Effector memory CD4-positive, alpha-beta T cell (primary cell): ENCODE measurements around the gene GLI1.
A peak's percentile ranks its signal among the peaks of the same experiment; 100 is the strongest.
"Not testable (repeated sequence)": the region's sequence is repeated elsewhere in the genome, so short reads cannot be mapped to it uniquely, and the experiment has no call there.

Experiments used
- DNase-seq, 3 donors: peaks; one replicate each; pipeline ENCODE4 v3.0.0-alpha.2; 2020
- H3K27ac ChIP-seq: 2 replicates; pipeline ENCODE4 v1.7.0; 2013; ENCODE audit warnings: mild to moderate bottlenecking, low read length, moderate library complexity; ENCODE audit not compliant: insufficient read depth, poor library complexity, severe bottlenecking
- H3K27me3 ChIP-seq: replicated peaks from 2 replicates; pipeline ENCODE4 v1.7.0; 2013; ENCODE audit warnings: mild to moderate bottlenecking, low read length; ENCODE audit not compliant: insufficient read depth, control insufficient read depth, poor library complexity, severe bottlenecking
- H3K36me3 ChIP-seq: 2 replicates; pipeline ENCODE4 v1.7.0; 2013; ENCODE audit warnings: mild to moderate bottlenecking, low read length, moderate library complexity; ENCODE audit not compliant: control insufficient read depth, insufficient read depth
- H3K4me1 ChIP-seq: 2 replicates; pipeline ENCODE4 v1.7.0; 2013; ENCODE audit warnings: low read length, mild to moderate bottlenecking; ENCODE audit not compliant: control insufficient read depth, insufficient read depth, poor library complexity, severe bottlenecking
- H3K4me3 ChIP-seq: 2 replicates; pipeline ENCODE4 v1.7.0; 2013; ENCODE audit warnings: low read length, low read depth, mild to moderate bottlenecking; ENCODE audit not compliant: insufficient read depth, poor library complexity, severe bottlenecking
- H3K9me3 ChIP-seq: 2 replicates; pipeline ENCODE4 v1.7.0; 2013; ENCODE audit warnings: mild to moderate bottlenecking, low read length, moderate library complexity; ENCODE audit not compliant: control insufficient read depth

GLI1 gene

GRCh38 chr12:57497223-57498131, 37.9 kb downstream of the GLI1 start:
- H3K36me3 ChIP-seq = peaks cover 46% of the 10 kb centered on the region
- H3K27ac ChIP-seq = no peak overlapping the region
- H3K4me3 ChIP-seq = no peak overlapping the region
- H3K9me3 ChIP-seq = no peaks in the 10 kb centered on the region
- no peaks in the 10 kb centered on the region for H3K4me1 ChIP-seq
- H3K27me3 ChIP-seq = no peaks in the 10 kb centered on the region
- no peak for DNase-seq

- peaks cover 42% of the 10 kb centered on the region for H3K36me3 ChIP-seq
- H3K27me3 ChIP-seq = no peaks in the 10 kb centered on the region
- no peak overlapping the region for H3K4me3 ChIP-seq
- no peaks in the 10 kb centered on the region for H3K9me3 ChIP-seq
- no peak overlapping the region for H3K27ac ChIP-seq
- no peaks in the 10 kb centered on the region for H3K4me1 ChIP-seq
- no peak for DNase-seq
Measured at GRCh38 chr12:57498132-57498502, 38.5 kb downstream of the GLI1 start.

GRCh38 chr12:57498571-57498970, 39.0 kb downstream of the GLI1 start:
- no peak for DNase-seq

GRCh38 chr12:57500213-57500612, 40.6 kb downstream of the GLI1 start:
- H3K27me3 ChIP-seq = no peaks in the 10 kb centered on the region
- no peaks in the 10 kb centered on the region for H3K4me1 ChIP-seq
- peaks cover 56% of the 10 kb centered on the region for H3K36me3 ChIP-seq
- no peaks in the 10 kb centered on the region for H3K9me3 ChIP-seq
- no peak overlapping the region for H3K4me3 ChIP-seq
- no peak overlapping the region for H3K27ac ChIP-seq
- DNase-seq = no peak

More at GRCh38 chr12:57498571-57498970, 39.0 kb downstream of the GLI1 start:
- H3K27me3 ChIP-seq = no peaks in the 10 kb centered on the region
- peaks cover 42% of the 10 kb centered on the region for H3K36me3 ChIP-seq
- H3K4me3 ChIP-seq = no peak overlapping the region
- no peaks in the 10 kb centered on the region for H3K4me1 ChIP-seq
- no peak overlapping the region for H3K27ac ChIP-seq
- H3K9me3 ChIP-seq = no peaks in the 10 kb centered on the region

- H3K27me3 ChIP-seq = not testable (repeated sequence)
Measured at GRCh38 chr12:57502311-57502969, 42.9 kb downstream of the GLI1 start.

GRCh38 chr12:57506541-57506940, 47.0 kb downstream of the GLI1 start:
- H3K4me3 ChIP-seq, DNase-seq, H3K4me1 ChIP-seq, H3K27me3 ChIP-seq, H3K9me3 ChIP-seq, H3K27ac ChIP-seq: not testable (repeated sequence)
- H3K36me3 ChIP-seq = peaks cover 31% of the 10 kb centered on the region

More at GRCh38 chr12:57502311-57502969, 42.9 kb downstream of the GLI1 start:
- not testable (repeated sequence) for H3K4me3 ChIP-seq, H3K27ac ChIP-seq, DNase-seq, H3K4me1 ChIP-seq, H3K9me3 ChIP-seq
- peaks cover 55% of the 10 kb centered on the region for H3K36me3 ChIP-seq

DNA sequence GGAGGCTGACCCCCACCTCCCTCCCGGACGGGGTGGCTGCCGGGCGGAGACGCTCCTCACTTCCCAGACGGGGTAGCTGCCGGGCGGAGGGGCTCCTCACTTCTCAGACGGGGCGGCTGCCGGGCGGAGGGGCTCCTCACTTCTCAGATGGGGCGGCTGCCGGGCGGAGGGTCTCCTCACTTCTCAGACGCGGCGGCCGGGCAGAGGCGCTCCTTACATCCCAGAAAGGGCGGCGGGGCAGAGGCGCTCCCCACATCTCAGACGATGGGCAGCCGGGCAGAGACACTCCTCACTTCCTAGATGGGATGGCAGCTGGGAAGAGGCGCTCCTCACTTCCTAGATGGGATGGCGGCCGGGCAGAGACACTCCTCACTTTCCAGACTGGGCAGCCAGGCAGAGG, 48.2 kb downstream of the GLI1 start:
- not testable (repeated sequence) for H3K4me3 ChIP-seq, H3K4me1 ChIP-seq, H3K27me3 ChIP-seq, H3K27ac ChIP-seq, H3K9me3 ChIP-seq, DNase-seq
- H3K36me3 ChIP-seq = peaks cover 37% of the 10 kb centered on the region

DNA sequence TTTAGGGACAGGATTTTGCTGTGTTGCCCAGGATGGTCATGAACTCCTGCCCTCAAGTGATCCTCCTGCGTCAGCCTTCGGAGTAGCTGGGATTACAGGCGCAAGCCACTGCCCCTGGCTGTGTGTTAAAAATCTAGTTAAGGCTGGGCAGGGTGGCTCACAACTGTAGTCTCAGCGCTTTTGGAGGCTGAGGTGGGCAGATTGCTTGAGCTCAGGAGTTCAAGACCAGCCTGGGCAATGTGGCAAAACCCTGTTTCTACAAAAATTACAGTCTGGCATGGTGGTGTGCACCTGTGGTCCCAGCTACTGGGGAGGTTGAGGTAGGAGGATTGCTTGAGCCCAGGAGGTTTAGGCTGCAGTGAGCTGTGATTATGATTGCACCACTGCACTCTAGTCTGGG, 51.6 kb downstream of the GLI1 start:
- no peak overlapping the region for H3K4me3 ChIP-seq
- peaks cover 48% of the 10 kb centered on the region for H3K36me3 ChIP-seq
- no peak overlapping the region for H3K27ac ChIP-seq
- H3K27me3 ChIP-seq = no peaks in the 10 kb centered on the region
- DNase-seq = no peak
- no peaks in the 10 kb centered on the region for H3K9me3 ChIP-seq
- no peaks in the 10 kb centered on the region for H3K4me1 ChIP-seq

GRCh38 chr12:57511588-57512325, 52.2 kb downstream of the GLI1 start:
- H3K36me3 ChIP-seq = peaks cover 54% of the 10 kb centered on the region
- H3K4me3 ChIP-seq = no peak overlapping the region
- no peak for DNase-seq
- H3K27me3 ChIP-seq = no peaks in the 10 kb centered on the region
- no peaks in the 10 kb centered on the region for H3K9me3 ChIP-seq
- peak overlapping the region; percentile 7 for H3K27ac ChIP-seq
- no peaks in the 10 kb centered on the region for H3K4me1 ChIP-seq
